PFSK-1 (cell line): ENCODE results near the gene DCBLD1.

Source experiments
- FOXP2 ChIP-seq: optimal IDR thresholded peaks from 2 replicates; pipeline ENCODE3; 2011; ENCODE audit warnings: borderline replicate concordance, control low read depth, inconsistent platforms; ENCODE audit not compliant: insufficient read depth; ENCODE audit errors: extremely low read length, extremely low read depth
- POLR2AphosphoS5 ChIP-seq: IDR thresholded peaks from 2 replicates; pipeline ENCODE4 v1.6.1; 2012; ENCODE audit warnings: low read depth, mild to moderate bottlenecking, control low read depth, low read length, moderate library complexity
- SIN3A ChIP-seq: IDR thresholded peaks from 2 replicates; pipeline ENCODE4 v1.6.1; 2012; ENCODE audit warnings: mild to moderate bottlenecking, low read length, moderate library complexity, borderline replicate concordance; ENCODE audit not compliant: insufficient read depth
- TAF1 ChIP-seq: IDR thresholded peaks from 2 replicates; pipeline ENCODE4 v1.6.1; 2012; ENCODE audit warnings: low read length, control low read depth, borderline replicate concordance; ENCODE audit not compliant: insufficient read depth
- TF ChIP-seq, protein P1 (sequence below), 2 experiments: IDR thresholded peaks; 2 replicates each; pipeline versions ENCODE4 v1.6.1 to v1.8.0; 2011 to 2012; ENCODE audit warnings: low read depth in 2 of 2, low read length in 2 of 2, control low read depth in 1 of 2, inconsistent platforms in 1 of 2, mild to moderate bottlenecking in 1 of 2, moderate library complexity in 1 of 2; ENCODE audit not compliant: insufficient read depth in 1 of 2

Gene DCBLD1

GRCh38 chr6:117595099-117595923, 112.8 kb downstream of the DCBLD1 start:
- TF ChIP-seq SIN3A (no peak), TAF1 (no peak), FOXP2 (no peak), POLR2AphosphoS5 (no peak)
- TF ChIP-seq, protein P1, sequence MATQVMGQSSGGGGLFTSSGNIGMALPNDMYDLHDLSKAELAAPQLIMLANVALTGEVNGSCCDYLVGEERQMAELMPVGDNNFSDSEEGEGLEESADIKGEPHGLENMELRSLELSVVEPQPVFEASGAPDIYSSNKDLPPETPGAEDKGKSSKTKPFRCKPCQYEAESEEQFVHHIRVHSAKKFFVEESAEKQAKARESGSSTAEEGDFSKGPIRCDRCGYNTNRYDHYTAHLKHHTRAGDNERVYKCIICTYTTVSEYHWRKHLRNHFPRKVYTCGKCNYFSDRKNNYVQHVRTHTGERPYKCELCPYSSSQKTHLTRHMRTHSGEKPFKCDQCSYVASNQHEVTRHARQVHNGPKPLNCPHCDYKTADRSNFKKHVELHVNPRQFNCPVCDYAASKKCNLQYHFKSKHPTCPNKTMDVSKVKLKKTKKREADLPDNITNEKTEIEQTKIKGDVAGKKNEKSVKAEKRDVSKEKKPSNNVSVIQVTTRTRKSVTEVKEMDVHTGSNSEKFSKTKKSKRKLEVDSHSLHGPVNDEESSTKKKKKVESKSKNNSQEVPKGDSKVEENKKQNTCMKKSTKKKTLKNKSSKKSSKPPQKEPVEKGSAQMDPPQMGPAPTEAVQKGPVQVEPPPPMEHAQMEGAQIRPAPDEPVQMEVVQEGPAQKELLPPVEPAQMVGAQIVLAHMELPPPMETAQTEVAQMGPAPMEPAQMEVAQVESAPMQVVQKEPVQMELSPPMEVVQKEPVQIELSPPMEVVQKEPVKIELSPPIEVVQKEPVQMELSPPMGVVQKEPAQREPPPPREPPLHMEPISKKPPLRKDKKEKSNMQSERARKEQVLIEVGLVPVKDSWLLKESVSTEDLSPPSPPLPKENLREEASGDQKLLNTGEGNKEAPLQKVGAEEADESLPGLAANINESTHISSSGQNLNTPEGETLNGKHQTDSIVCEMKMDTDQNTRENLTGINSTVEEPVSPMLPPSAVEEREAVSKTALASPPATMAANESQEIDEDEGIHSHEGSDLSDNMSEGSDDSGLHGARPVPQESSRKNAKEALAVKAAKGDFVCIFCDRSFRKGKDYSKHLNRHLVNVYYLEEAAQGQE (IDR thresholded peaks at IDR 0.05; ENCODE audit: insufficient read depth in 1 of 2, low read depth in 2 of 2, low read length in 2 of 2) = no peak

GRCh38 chr6:117597755-117598154, 115.3 kb downstream of the DCBLD1 start:
- TF ChIP-seq, protein P1 (IDR thresholded peaks at IDR 0.05; ENCODE audit: insufficient read depth in 1 of 2, low read depth in 2 of 2, low read length in 2 of 2) = no peak
- TF ChIP-seq POLR2AphosphoS5 = no peak
- no peak for TF ChIP-seq FOXP2
- no peak for TF ChIP-seq SIN3A
- TF ChIP-seq TAF1 = no peak
